ENCODE measurements around the gene TSPAN9. TPM values are rescaled to one million over a fixed set of nuclear protein-coding genes. Genes with fewer than 3 reads are reported as not detected.

Gene TSPAN9
- total RNA-seq, 4 donors from 2014 or later = 27.9 to 49.1 (median 42.0) TPM

DNA sequence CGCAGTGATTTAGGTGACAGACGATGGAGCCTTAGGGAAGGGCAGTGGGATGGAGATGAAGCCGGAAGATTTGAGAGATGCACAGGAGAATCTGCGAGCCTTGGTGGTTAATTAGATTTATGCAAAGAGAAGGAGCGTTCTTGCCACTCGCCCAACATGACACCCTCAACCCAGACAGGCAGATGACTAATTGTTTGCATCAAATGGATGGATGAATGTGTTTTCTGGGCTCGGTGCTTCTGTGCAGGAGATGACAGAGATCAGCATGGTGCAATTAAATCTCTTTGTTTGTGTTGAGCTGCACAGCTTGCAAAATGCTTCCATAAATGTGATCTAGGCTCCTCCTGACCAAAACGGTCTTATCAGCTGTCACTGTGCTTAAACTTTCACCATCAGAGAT is 211.5 kb downstream of the TSPAN9 start:
- no peak overlapping the region for H3K4me3 ChIP-seq (ENCODE audit: low read depth, poor library complexity, severe bottlenecking)
- TF ChIP-seq POLR2A (IDR thresholded peaks at IDR 0.05) = no peak
- TF ChIP-seq, protein P1, sequence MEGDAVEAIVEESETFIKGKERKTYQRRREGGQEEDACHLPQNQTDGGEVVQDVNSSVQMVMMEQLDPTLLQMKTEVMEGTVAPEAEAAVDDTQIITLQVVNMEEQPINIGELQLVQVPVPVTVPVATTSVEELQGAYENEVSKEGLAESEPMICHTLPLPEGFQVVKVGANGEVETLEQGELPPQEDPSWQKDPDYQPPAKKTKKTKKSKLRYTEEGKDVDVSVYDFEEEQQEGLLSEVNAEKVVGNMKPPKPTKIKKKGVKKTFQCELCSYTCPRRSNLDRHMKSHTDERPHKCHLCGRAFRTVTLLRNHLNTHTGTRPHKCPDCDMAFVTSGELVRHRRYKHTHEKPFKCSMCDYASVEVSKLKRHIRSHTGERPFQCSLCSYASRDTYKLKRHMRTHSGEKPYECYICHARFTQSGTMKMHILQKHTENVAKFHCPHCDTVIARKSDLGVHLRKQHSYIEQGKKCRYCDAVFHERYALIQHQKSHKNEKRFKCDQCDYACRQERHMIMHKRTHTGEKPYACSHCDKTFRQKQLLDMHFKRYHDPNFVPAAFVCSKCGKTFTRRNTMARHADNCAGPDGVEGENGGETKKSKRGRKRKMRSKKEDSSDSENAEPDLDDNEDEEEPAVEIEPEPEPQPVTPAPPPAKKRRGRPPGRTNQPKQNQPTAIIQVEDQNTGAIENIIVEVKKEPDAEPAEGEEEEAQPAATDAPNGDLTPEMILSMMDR (IDR thresholded peaks at IDR 0.05) = no peak
- DNase-seq (ENCODE audit: low spot score in 2 of 2) = no peak
- intact Hi-C loops (cut with DNase I; ENCODE audit: low total_unique reads) = no loop called here
- WGBS, 2 donors = 80 to 81% methylated on average over 8 of the region's 8 CpGs

DNA sequence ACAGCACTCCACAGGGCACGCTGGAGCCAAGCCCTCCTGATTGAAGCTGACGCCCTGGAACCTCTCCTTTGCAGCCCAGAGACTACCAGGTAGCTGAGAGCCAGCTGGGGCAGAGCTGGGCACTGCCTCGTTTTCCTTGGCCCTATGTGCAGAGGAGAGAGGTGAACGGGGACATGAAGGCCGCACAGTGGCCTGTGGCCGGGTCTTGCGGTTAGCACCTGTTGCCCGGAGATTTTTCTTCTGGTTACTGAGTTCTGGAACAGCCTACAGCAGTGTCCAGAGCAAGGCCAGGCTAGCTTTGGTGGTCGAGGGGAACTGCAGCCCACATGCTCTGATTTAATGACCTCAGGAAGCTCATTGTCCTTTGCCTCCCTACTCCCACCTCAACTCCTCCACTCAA is 212.5 kb downstream of the TSPAN9 start:
- no peak for DNase-seq (ENCODE audit: low spot score in 2 of 2)
- 88% methylated on average over 8 to 9 of the region's 9 CpGs for WGBS, 2 donors
- H3K4me3 ChIP-seq (ENCODE audit: low read depth, poor library complexity, severe bottlenecking) = no peak overlapping the region
- TF ChIP-seq, protein P1 (IDR thresholded peaks at IDR 0.05) = no peak
- intact Hi-C loops (cut with DNase I; ENCODE audit: low total_unique reads) = no loop called here

DNA sequence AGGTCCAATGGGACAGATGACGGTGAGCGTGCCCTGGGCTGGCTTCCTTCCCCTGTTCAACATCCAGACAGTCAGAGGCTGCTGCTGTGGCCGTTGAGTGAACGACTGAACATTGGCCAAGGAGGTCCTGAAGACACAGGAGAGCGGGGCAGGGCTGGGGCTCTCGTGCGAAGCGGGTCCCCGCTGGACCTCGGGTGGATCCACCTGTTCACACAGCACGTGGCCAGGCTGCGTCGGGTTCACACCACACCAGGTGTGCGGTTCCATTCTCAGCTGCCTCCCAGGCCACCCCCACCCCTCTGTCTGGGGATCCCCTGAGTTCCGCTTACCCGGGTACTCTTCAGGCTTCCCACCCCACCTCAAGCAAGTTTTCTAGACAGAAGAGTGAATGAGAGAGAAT is 214.8 kb downstream of the TSPAN9 start:
- 87 to 98% methylated on average over 16 of the region's 16 CpGs for WGBS, 2 donors
- TF ChIP-seq, protein P1 (IDR thresholded peaks at IDR 0.05) = no peak
- no peak for TF ChIP-seq POLR2A (IDR thresholded peaks at IDR 0.05)
- DNase-seq (ENCODE audit: low spot score in 2 of 2) = no peak
- intact Hi-C loops (cut with DNase I; ENCODE audit: low total_unique reads) = no loop called here
- no peak overlapping the region for H3K4me3 ChIP-seq (ENCODE audit: low read depth, poor library complexity, severe bottlenecking)

DNA sequence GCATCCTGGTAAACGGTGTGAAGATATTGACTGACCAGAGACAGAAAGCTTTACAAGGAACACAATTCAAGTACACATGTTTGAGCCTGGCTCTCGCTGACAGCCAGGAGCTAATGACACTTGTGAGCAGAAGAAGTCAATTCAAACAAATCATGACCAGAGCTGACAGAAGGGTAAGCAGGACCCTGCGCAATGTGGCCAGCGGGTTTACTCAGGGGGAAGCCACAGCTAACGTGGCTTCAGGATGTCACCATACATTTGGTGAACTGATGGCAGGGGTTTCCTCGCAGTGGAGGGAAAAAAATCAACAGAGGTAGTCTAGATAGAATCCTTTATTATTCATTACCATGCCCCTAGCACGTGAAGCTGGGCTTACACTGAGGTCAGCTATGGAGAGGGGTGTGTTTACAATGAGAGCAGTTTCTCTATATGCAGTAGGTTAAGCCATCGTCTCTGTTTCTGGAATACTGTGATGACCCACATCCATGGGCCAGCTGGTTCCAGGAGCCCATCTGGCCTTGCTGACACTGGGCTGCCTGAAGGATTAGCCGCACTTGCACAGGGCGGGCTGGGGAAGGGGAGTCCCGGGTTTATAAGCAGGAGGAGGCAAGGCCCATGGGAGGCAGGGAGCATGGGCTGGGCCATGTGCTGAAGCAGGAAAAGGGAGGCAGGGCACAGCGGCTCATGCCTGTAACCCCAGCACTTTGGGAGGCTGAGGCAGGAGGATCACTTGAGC is 215.7 kb downstream of the TSPAN9 start:
- intact Hi-C loops (cut with DNase I; ENCODE audit: low total_unique reads) = no loop called here
- H3K4me3 ChIP-seq (ENCODE audit: low read depth, poor library complexity, severe bottlenecking) = no peak overlapping the region
- WGBS, 2 donors = 82 to 84% methylated on average over 11 to 12 of the region's 12 CpGs
- no peak for DNase-seq (ENCODE audit: low spot score in 2 of 2)
- TF ChIP-seq POLR2A (IDR thresholded peaks at IDR 0.05) = no peak
- TF ChIP-seq, protein P1 (IDR thresholded peaks at IDR 0.05) = no peak

DNA sequence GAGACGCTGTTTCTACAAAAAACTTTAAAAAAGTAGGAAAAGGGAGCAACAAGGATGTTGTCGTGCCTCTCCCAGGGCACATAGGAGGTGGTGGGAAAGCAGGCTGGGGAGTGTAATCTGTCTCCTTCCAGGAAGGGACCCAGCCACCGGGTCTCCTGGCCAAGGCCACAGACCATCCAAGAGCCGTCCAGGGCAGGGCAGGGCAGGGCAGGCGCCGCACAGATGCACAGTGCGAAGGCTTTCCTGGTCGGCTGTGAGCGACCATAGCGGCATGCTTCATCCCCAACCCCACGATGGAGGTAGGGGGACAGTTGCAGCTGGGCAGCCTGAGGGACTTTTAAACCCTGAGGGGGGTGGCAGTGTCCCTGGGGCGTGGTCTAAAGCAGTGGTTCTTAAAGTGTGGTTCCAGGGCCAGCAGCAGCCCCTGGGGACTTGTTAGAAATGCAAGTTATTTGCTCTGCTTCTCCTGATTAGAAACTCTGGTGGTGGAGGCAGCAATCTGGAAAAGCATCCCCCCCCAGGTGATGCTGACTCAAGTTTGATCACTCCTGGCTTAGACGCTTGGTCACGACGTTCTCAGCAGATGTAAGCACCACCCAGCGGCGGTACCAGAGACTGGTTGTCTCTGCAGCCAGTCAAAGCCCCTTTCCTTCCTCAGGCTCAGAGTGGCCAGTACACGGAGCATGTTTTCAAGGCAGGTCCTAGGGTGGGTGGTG is 216.4 kb downstream of the TSPAN9 start:
- DNase-seq (ENCODE audit: low spot score in 2 of 2) = no peak
- no peak overlapping the region for H3K4me3 ChIP-seq (ENCODE audit: low read depth, poor library complexity, severe bottlenecking)

More for the DNA sequence above, 216.4 kb downstream of the TSPAN9 start:
- no peak for TF ChIP-seq POLR2A (IDR thresholded peaks at IDR 0.05)
- TF ChIP-seq, protein P1 (IDR thresholded peaks at IDR 0.05) = no peak
- 63 to 64% methylated on average over 18 of the region's 18 CpGs for WGBS, 2 donors
- intact Hi-C loops (cut with DNase I; ENCODE audit: low total_unique reads) = no loop called here

Measured in lower leg skin (tissue), 4 donors.